Hematopoietic multipotent progenitor cell treated with erythropoietin and hydrocortisone succinate and interleukin-3 and kit ligand, for 6 days (in vitro differentiated cells): ENCODE measurements around the gene FZR1.

Experiments used
- DNase-seq: peaks from one replicate; pipeline ENCODE4 v3.0.0-alpha.2; 2015

The FZR1 gene

DNA sequence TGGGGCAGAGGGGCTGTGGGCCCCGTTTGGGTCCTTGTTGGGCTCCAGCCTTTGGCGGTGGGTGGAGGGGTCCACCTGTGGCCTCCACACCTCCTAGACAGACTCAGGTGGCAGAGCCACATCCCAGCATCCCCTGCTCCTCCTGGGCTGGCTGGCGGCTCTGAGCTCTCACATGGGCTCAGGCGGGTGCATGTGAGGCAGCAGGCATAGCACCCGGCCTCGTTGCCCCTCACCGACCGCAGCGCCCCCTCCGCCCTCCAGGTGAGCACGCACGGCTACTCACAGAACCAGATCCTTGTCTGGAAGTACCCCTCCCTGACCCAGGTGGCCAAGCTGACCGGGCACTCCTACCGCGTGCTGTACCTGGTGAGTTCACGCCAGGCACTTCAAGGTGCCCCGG, 26.9 kb downstream of the FZR1 start:
- DNase-seq, result no peak

DNA sequence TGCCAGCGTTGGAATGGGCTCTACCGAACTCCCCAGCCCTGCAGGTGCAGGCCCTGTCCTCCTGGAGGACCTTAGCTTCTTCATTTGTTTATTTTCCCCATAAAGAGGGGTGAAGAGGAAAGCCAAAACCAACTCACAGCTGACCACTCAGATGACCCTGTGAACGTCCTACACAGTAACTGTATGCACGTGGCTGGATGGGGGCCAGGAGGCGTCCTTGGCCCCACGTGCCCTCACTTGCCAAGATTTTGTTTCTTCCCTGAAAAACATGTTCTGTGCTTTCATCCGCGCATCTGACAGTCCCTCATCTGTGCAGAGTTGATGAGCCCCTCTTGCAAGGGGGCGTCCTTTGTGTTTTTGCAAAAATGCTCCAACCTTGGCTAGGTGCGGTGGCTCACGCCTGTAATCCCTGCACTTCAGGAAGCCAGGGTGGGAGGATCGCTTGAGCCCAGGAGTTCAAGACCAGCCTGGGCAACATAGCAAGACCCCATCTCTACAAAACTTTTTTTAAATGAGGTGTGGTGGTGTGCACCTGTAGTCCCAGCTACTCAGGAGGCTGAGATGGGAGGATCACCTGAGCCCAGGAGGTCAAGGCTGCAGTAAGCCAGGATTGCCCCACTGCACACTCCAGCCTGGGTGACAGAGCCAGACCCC, 27.6 kb downstream of the FZR1 start:
- no peak for DNase-seq

DNA sequence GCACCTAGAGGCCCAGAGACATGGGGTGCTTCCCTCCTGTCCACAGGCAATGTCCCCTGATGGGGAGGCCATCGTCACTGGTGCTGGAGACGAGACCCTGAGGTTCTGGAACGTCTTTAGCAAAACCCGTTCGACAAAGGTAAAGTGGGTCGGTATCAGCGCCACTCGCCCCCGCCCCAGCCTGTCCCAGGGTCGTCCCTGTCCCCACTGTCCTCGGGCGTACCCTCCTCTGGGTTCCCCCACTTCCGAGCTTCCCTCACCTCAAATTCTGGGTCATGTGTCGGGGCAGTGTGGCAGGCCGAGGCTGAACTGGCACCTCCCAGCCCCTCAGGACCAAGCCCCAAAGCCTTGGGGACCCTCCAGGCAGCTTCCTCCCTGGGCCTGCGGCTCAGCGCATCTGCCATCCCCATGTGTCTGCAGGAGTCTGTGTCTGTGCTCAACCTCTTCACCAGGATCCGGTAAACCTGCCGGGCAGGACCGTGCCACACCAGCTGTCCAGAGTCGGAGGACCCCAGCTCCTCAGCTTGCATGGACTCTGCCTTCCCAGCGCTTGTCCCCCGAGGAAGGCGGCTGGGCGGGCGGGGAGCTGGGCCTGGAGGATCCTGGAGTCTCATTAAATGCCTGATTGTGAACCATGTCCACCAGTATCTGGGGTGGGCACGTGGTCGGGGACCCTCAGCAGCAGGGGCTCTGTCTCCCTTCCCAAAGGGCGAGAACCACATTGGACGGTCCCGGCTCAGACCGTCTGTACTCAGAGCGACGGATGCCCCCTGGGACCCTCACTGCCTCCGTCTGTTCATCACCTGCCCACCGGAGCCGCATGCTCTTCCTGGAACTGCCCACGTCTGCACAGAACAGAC, 28.5 kb downstream of the FZR1 start:
- DNase-seq, result no peak

DNA sequence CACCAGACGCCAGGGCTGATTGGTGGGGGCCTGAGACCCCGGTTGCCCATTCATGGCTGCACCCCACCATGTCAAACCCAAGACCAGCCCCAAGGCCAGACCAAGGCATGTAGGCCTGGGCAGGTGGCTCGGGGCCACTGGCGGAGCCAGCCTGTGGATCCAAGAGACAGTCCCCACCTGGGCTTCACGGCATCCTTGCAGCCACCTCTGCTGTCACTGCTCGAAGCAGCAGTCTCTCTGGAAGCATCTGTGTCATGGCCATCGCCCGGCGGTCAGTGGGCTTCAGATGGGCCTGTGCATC, 29.1 kb downstream of the FZR1 start:
- DNase-seq, result no peak

DNA sequence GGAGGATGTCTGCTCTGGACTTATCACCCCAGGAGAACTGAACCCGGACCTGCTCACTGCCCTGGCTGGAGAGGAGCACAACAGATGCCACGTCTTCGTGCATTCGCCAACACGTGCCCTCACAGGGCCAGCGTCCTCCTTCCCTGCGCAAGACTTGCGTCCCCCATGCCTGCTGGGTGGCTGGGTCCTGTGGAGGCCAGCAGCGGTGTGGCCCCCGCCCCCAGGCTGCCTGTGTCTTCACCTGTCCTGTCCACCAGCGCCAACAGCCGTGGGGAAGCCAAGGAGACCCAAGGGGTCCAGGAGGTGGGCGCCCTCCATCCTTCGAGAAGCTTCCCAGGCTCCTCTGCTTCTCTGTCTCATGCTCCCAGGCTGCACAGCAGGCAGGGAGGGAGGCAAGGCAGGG, 29.5 kb downstream of the FZR1 start:
- no peak for DNase-seq

DNA sequence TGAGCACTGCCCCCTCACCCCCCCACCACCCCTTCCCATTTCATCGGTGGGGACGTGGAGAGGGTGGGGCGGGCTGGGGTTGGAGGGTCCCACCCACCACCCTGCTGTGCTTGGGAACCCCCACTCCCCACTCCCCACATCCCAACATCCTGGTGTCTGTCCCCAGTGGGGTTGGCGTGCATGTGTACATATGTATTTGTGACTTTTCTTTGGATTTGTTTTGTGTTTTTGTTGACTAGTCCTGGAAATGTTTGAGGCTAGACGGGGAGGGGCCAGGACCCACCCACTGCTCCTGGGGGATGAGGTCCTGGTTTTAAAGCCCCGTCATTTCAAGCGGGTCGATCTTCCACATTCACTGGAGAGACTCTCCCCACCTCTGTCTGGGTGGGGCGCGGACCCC, 29.9 kb downstream of the FZR1 start:
- DNase-seq, result no peak

DNA sequence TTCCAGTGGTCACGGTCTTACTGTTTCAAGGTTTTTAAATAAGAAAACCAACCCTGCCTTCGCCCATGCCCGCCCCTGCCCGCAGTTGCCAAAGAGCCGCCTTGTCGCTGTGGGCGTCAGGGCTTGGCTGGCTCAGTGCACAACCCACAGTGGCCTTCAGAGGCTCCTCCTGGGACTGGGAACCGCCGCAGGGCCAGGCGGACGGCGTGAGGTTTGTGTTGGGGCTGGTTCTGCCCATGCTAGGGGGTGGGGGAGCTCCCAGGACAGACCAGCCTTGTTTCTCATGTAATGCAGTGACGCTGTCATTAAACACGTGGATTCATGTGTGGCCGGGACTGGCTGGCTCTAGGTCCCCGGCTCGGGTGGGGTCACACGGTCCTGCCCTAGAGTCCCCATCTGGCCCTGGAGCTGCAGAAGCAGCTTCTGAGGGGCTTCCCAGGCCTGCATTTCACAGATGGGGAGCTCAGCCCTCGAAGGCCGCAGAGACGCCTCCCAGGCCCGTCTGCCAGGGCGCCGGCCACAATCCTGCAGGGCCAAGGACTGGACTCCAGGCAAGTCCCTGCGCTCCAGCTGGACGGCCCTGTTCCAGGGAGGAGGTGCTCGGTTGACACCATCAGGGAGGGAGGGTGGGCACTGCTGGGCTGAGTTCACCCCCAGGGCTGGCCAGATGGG, 30.5 kb downstream of the FZR1 start:
- DNase-seq, result no peak

DNA sequence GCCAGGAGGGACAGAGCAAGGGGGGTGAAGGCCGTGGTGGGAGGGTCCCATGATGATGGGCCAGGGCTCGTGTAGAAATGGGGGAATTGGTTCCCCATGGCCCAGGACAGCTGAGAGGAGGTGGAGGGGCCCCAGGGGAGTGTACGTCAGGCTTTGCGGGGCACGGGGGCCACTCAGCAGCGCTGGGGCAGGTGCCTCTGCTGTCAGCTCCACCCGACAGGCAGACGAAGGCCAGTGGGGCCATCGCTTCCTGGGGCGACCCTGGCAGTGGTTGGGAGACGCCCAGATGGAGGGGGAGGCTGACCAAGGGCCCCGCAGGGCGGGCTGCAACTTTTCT, 31.0 kb downstream of the FZR1 start:
- DNase-seq, result no peak

DNA sequence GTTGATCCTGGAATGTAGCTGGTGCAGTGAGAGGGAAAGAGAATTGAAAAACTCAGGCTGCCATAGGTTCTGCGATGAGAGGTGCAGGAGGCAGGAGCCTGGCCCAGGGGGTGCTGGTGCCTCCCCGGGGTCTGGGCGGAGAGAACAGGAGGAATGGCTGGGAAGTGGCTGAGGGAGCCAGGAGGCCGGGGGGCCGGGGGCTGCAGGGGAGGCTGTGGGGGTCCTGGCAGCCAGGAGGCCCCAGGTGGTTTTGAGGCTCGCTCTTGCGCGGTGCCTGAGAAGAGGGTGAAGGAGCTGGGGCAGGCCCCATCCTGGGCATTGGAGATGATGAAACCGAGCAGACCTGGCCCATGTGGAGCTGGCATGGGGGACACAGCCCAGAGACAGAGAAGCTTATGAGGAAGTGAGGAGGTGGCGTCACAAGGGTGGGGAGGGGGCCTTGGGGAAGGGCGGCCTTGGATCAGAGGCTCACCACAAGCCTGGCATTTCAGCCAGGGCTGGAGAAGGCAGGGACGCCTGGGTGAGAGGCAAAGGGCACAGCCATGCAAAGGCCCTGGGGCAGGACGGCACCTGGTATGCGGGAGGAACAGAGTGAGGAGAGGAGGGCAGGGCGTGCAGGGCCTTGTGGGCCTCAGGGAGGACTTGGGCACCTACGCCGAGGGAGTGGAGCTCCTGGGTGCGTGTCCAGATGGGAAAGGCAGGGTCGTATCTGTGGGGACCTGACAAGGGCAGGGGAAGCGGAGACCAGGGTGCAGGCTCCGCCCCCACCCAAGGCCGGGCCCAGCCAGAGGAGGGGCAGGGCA, 31.5 kb downstream of the FZR1 start:
- DNase-seq, result no peak

DNA sequence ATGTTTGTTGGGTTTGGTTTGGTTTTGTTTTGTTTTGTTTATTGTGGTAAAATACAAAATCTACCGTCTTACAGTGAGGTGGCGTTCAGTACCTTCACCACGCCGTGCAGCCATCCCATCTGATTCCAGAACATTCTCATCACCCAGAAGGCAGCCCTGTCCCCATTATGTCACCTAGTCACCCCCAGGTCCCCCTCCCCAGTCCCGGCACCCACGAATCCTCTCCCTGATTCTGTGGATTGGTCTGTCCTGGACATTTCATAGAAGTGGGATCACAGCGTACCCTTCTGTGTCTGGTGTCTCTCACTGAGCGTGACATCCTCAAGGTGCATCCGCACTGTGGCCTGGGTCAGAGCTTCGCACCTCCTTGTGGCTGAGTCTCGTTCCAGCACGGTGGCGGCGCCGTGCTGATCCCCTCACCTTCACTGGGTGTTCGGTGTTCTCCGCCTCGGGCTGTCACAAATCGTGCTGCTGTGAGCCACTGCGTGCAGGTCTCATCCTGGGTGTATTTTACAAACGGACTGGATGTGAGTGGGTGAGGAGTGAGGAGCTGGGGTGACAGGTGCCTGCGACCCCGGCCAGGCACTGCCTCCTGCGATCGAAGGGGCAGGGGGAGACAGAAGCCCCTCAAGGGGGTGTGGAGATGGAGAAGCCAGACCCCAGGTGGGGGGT, 32.3 kb downstream of the FZR1 start:
- no peak for DNase-seq

DNA sequence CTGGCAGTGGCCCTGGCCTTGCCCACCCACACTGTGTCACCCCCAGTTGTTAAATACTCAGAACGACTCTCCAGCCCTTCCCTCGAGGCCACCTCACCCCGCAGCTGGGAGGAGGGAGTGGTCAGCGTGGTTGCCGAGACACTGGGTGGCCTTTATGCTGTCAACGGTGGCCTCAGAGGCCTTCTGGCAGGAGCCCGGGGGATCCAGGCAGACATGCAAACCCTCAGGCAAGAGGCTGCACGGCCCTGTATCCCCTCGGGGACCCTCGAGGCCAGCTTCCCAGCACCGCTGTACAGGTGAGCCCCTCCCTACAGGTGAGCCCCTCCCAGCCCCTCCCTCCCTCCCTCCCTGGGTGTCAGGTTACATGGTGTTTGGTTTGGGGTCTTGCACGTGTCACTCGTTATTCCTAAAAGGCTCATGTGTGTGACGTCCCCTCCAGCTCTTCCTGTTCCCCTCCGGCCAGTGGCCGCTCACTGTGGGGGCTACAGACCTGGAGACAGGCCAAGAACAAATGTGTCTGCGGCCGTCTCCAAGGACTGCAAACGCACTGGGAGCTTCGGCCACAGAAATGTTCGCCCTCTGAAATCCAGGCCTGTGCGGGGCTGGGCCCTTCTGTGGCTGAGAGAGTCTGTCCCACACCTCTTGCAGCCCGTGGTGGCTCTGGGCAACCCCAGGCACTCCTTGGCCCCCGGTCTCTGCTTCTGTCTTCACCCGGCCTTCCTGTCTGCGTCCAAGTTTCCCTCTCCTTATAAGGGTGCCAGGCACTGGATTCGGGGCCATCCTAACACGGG, 33.0 kb downstream of the FZR1 start, which contains the start of gene TEKTIP1:
TEKTIP1 (plus strand) TSS at position 210 of the 791 bp plus-strand sequence; CDS start at position 214, 4 bp downstream.
- DNase-seq, result no peak

DNA sequence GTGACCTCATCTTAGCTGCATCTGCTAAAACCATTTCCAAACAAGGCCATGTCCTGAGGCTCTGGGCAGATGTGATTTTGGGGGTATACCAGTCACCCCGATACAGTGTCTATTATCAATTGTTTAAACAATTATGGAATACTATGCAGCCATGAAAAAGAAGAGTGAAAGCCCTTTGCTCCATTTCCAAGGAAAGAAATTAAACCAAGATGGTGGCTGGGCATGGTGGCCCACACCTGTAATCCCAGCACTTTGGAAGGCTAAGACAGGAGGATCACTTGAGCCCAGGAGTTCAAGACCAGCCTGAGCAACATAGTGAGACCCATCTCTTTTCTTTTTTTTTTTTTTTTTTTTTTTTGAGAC, 33.6 kb downstream of the FZR1 start:
- DNase-seq, result no peak

DNA sequence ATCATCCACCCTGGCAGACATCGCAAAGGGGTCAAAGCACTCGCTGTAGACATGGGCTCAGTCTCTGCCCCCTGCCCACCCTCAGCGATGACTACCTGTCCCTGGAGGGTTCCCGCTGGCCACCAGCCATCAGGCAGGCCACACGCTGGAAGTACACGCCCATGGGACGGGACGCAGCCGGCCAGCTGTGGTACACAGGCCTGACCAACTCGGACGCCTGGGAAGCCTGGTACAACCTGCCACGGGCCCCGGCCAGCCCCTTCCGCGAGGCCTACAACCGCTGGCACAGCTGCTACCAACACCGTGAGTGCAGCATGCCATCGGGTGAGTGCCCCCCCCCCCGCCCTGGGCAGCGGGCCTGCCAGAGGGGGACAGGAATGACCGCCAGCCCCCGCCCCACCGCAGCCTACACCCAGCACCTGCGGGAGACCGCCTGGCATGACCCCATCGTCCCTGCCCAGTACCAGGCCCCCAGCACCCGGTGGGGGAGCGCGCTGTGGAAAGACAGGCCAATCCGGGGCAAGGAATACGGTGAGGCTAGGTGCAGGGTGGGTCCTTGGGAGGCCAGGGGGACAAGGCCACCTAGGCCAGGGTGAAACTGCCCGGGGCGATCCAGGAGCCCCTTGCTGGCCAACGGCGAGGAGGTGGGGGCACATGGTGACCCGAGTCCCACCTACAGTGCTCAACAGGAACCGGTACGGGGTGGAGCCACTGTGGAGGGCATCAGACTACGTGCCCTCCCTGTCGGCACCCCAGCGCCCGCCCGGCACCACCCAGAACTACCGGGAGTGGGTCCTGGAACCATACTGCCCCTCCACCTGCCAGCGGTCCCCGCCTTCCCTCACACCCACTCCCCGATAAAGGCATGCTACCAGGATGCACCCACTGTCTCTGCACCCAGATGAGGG, 37.3 kb downstream of the FZR1 start:
- DNase-seq, result no peak

DNA sequence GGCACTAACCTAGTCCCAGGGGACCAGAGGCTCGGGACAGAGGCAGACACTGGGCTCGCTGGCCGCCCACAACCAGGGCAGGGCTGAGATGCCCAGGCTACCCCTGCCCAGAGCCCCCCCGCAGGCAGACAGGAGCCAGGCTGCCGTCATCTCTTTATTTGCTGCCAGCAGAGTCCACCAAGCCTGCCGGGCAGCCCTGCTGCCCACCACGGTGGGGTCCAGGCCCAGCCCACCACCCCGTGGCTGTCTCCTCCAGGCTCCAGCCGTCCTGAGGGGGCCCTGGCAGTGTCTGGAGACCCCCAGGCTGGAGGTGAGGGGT, 37.9 kb downstream of the FZR1 start:
- DNase-seq, result no peak

DNA sequence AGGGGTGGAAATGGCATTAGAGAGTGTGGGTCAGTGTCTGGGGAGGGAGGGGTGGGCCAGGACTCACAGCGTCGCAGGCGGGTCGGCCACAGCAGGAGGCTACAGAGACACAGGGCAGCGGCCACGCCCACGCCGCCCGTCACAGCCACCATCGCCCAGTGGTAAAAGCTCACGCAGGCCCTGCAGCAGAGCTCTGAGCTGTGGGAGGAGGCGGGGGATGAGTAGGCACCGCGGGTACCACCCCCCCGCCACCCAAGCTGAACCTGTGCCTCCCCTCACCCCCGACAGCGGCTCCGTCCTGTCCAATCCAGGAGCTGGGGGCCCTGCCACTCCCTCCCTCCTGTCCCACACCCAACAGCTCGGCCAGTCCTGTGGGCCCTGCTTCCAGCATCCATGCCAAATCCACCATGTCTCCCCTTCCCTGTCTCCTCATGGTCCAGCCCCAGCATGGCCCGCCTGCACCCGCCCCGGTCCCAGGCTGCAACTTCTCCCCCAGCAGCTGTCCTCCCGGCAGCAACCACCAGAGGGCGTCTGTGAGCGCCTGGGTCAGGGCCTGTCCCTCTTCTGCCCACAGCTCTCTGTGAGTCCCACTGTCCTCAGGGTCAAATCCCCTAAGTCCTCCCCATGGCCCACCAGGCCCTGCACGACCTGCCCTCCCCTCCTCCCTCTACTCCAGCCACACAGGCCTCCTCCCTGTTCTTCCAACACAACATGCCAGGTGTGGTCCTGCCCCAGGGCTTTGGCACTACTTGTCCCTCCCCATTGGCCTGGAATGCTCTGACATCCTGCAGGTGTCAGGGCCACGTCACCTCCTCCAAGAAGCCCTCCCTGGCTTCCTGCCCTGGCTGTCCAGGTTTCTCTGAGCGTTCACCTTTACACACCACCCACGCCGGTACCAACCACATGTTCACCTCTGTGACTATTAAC, 38.9 kb downstream of the FZR1 start:
- DNase-seq, result peak; percentile 74

DNA sequence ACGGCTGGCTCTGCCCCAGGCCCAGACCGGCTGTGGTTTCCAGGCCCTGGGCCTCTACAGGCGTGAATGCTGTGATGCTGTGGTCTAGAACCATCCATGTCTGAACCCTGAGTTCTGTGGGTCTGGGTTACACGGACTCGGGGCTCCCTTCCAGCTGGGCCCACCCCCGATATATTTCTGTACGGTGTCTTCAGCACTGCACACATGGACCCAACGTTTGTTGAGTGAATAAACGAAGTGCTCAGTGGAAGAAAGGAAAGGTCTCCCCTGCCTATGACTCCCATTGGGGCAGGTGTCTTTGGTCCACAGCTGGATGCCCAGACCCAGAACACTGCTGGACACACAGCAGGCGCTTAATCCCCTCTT, 39.5 kb downstream of the FZR1 start:
- DNase-seq, result no peak

DNA sequence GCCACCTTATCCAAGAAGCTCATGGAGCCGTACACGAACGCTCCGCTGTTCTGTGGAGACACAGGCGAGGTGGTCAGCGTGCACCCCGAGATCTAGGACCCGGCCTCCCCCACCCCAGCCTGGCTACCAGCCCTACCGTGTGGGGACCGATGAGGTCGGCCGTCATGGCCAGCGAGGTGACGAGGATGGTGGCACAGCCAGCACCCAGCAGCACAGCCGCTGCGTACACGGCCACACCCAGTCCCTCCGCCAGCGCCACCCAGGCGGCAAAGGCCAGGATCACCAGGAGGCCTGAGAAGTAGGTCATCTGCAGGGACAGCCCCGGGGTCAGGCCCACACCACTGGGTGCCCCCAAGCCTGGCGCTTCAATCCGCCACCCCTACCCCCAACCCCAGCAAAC, 40.0 kb downstream of the FZR1 start:
- DNase-seq, result no peak

DNA sequence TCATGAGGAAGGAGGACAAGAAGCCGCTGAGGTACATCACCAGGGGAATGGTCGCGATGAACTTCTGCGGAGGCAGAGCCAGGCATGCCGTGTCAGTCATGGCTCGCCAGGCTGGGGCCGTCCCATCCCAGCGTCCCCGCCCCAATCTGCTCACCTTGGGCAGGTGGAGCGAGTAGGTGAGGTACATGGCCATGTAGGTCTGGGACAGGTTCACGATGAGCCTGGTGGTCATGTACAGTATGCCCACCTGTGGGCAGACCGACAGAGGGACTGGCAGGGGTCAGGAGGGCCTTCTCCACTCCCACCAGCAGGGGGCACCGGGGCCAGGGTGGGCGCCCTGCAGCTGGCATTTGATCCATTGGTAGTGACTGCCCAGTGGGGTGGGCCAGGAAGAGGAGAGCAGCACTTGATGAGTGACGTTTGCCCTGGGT, 41.2 kb downstream of the FZR1 start:
- peak; percentile 52 for DNase-seq

DNA sequence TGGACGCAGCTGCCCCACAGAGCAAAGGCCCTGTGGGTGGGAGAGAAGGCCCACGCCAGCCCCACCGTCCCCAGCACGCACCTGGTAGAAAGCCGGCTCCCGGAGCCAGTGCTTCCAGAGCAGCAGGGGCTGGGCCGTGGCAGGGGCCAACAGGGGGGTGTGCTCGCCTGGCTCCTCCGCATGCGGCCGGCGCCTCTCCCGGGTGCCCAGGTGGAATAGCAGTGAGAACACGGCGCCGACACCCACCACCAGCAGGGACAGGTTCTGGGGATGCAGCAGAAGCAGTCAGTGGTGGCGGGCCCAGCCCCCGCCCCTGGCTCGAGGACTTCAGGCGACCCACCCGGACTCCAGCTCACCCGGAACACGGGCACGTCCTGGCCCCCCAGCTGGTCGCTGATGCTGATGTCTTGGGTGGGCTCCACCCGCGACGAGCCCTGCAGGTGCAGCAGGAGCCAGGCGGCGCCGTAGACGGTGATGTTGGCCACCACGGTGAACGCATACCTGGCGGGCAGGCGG, 41.7 kb downstream of the FZR1 start:
- DNase-seq, result no peak

DNA sequence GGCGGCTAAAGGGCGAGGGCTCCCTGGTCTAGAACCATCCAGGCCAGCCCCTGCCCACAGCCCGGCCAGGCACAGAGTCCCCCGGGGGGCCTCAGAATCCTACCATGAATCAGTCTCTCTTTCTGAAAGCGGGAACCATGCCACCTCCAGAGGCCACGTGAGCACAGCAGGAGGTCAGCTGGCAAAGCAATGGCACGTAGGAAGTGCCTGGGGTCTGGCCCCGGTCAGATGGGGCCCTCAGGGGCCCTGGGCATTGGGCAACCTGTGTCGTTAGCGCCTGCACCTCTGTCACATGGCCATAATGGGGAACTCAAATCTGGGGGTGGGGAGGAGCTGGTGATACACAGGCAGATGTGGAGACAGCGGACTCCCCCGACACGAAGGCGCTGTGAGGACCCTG, 42.5 kb downstream of the FZR1 start:
- peak; percentile 60 for DNase-seq
